Right lung (tissue), 10 donors: ENCODE results near the gene ZNF830. TPM values are rescaled to one million over a fixed set of nuclear protein-coding genes. Genes with fewer than 3 reads are reported as not detected.
"Not testable (repeated sequence)": the region's sequence is repeated elsewhere in the genome, so short reads cannot be mapped to it uniquely, and the experiment has no call there.

ENCODE experiments used
- DNase-seq, 2 donors: peaks; one replicate each; pipeline ENCODE4 v3.0.0-alpha.2; 2013
- long read RNA-seq, 8 donors: transcript quantifications; one replicate each; lab custom pipeline, GENCODE V29; 2026
- polyA plus RNA-seq, 5 donors: library from polyadenylated mRNA; unstranded; fragments of 120-200 nt; gene quantifications; one replicate each; pipeline versions ENCODE4 v1.2.1 to v1.2.3, GENCODE V29; 2013; ENCODE audit warnings: inconsistent platforms in 1 of 5, low replicate concordance in 1 of 5; ENCODE audit not compliant: insufficient read length in 5 of 5, insufficient read depth in 1 of 5

Gene ZNF830
- 10 to 100 TPM; 20.8 to 25.3 (median 22.9) TPM for polyA plus RNA-seq
- long read RNA-seq, donor 1, transcript ZNF830-201 (1 exons, 2,246 nt): major isoform, 43 of 44 reads
- long read RNA-seq, donor 1, partial matches to known transcripts: 0 of 44 reads
- long read RNA-seq, donor 1, other reads (novel, unspliced or antisense): 0 of 44 reads
- long read RNA-seq, donor 2, transcript ZNF830-201 (1 exons, 2,246 nt): major isoform, 14 of 14 reads
- long read RNA-seq, donor 2, partial matches to known transcripts: 0 of 14 reads
- long read RNA-seq, donor 2, other reads (novel, unspliced or antisense): 0 of 14 reads
- long read RNA-seq, donor 3, transcript ZNF830-201 (1 exons, 2,246 nt): major isoform, 33 of 33 reads
- long read RNA-seq, donor 3, partial matches to known transcripts: 0 of 33 reads
- long read RNA-seq, donor 3, other reads (novel, unspliced or antisense): 0 of 33 reads
- long read RNA-seq, donor 4, transcript ZNF830-201 (1 exons, 2,246 nt): major isoform, 24 of 24 reads
- long read RNA-seq, donor 4, partial matches to known transcripts: 0 of 24 reads
- long read RNA-seq, donor 4, other reads (novel, unspliced or antisense): 0 of 24 reads
- long read RNA-seq, donor 5, transcript ZNF830-201 (1 exons, 2,246 nt): major isoform, 29 of 29 reads
- long read RNA-seq, donor 5, partial matches to known transcripts: 0 of 29 reads
- long read RNA-seq, donor 5, other reads (novel, unspliced or antisense): 0 of 29 reads
- long read RNA-seq, donor 6, transcript ZNF830-201 (1 exons, 2,246 nt): major isoform, 23 of 23 reads
- long read RNA-seq, donor 6, partial matches to known transcripts: 0 of 23 reads
- long read RNA-seq, donor 6, other reads (novel, unspliced or antisense): 0 of 23 reads
- long read RNA-seq, donor 7, transcript ZNF830-201 (1 exons, 2,246 nt): major isoform, 17 of 17 reads
- long read RNA-seq, donor 7, partial matches to known transcripts: 0 of 17 reads
- long read RNA-seq, donor 7, other reads (novel, unspliced or antisense): 0 of 17 reads
- long read RNA-seq, donor 8, transcript ZNF830-201 (1 exons, 2,246 nt): major isoform, 8 of 8 reads
- long read RNA-seq, donor 8, partial matches to known transcripts: 0 of 8 reads
- long read RNA-seq, donor 8, other reads (novel, unspliced or antisense): 0 of 8 reads

GRCh38 chr17:34961093-34961911, at the start of gene ZNF830, which contains the start of gene CCT6B:
Gene ZNF830 (plus strand): TSS chr17:34961540. CDS start chr17:34961567, 27 bp downstream.
Gene CCT6B (minus strand): TSS chr17:34961460. CDS start chr17:34961393, 67 bp downstream.
- peak; percentile 95 to 96 for DNase-seq

GRCh38 chr17:34913001-34913400, 48.3 kb upstream of the ZNF830 start:
- DNase-seq: no peak

- DNase-seq: no peak
These were observed 45.2 kb upstream of the ZNF830 start for GRCh38 chr17:34916120-34916519.

GRCh38 chr17:34917381-34917780, 44.0 kb upstream of the ZNF830 start:
- no peak for DNase-seq

- DNase-seq: no peak
These were observed 40.7 kb upstream of the ZNF830 start for GRCh38 chr17:34920676-34921075.

GRCh38 chr17:34926661-34927060, 34.7 kb upstream of the ZNF830 start:
- no peak for DNase-seq

- DNase-seq: no peak
These were observed 31.1 kb upstream of the ZNF830 start for GRCh38 chr17:34930283-34930682.

- DNase-seq: not testable (repeated sequence)
These were observed 10.6 kb upstream of the ZNF830 start for GRCh38 chr17:34950780-34951179.

- DNase-seq: no peak
These were observed 2.9 kb upstream of the ZNF830 start for GRCh38 chr17:34958438-34958837.

- no peak for DNase-seq
These were observed 12.8 kb downstream of the ZNF830 start for GRCh38 chr17:34974179-34974578.

GRCh38 chr17:34974794-34975785, 13.8 kb downstream of the ZNF830 start:
- DNase-seq: no peak

- no peak for DNase-seq
These were observed 17.8 kb downstream of the ZNF830 start for GRCh38 chr17:34979153-34979552.

- DNase-seq: no peak
These were observed 18.5 kb downstream of the ZNF830 start for GRCh38 chr17:34979650-34980352.

GRCh38 chr17:34980353-34980680, 19.0 kb downstream of the ZNF830 start, which contains the start of gene LIG3:
Gene LIG3 (plus strand): TSS chr17:34980512. CDS start chr17:34983006, 2,494 bp downstream.
- peak; percentile 93 for DNase-seq

- peak; percentile 79 to 82 for DNase-seq
These were observed 19.6 kb downstream of the ZNF830 start for GRCh38 chr17:34980681-34981537.

GRCh38 chr17:34981538-34982241, 20.4 kb downstream of the ZNF830 start:
- no peak for DNase-seq

- DNase-seq: no peak
These were observed 25.9 kb downstream of the ZNF830 start for GRCh38 chr17:34987232-34987631.
